Stimulated activated CD4-positive, alpha-beta T cell treated with anti-CD3 and anti-CD28 coated beads, Interleukin-1b, Interleukin-23, amount 100 ng/mL, for 48 hours (primary cell): Measurements from ENCODE around the gene LRBA.

Experiments
- DNase-seq: peaks from one replicate; pipeline ENCODE4 v3.0.0-alpha.2; 2020

The LRBA gene

GRCh38 chr4:150289881-150290280, 725.2 kb downstream of the LRBA start:
- DNase-seq = no peak

GRCh38 chr4:150289198-150289597, 725.9 kb downstream of the LRBA start:
- DNase-seq = no peak

DNA sequence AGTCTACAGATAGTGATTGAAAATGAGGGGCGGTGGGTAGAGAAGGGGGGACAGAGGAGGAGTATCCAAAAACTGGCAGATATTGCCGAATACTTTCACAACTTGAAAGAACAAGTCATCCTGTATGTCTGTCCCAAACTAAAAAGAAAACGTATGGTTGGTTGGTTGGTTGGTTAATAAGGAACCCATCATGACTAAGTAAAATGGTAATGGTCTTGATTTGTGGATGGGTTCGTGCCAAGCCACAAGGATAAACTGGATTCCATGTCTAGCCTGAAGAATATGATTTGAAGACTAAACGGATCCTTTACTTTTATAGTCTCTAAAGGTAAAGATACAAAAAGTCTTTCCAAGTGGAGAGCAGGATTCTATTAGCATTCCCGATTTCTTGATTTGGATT, 728.4 kb downstream of the LRBA start:
- no peak for DNase-seq

GRCh38 chr4:150283689-150284088, 731.4 kb downstream of the LRBA start:
- no peak for DNase-seq

DNA sequence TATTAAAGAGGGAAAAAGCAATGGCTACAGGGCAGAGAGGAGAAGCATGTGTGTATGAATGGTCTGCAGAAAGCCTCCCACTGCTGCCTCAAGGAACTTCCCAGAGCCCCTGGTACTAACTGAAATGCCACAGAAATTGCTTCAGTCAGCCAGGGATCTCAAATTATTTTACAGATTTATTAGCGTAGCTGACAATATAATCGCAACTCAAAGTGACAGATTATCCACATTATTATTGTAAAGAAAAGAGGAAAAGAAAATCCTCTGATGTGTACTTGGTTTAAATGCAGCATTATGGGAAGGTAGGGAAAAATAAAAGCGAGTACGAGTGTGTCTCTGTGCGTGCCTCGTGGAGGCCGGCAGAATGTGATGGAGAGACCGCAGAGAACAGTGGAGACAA, 734.1 kb downstream of the LRBA start:
- no peak for DNase-seq

DNA sequence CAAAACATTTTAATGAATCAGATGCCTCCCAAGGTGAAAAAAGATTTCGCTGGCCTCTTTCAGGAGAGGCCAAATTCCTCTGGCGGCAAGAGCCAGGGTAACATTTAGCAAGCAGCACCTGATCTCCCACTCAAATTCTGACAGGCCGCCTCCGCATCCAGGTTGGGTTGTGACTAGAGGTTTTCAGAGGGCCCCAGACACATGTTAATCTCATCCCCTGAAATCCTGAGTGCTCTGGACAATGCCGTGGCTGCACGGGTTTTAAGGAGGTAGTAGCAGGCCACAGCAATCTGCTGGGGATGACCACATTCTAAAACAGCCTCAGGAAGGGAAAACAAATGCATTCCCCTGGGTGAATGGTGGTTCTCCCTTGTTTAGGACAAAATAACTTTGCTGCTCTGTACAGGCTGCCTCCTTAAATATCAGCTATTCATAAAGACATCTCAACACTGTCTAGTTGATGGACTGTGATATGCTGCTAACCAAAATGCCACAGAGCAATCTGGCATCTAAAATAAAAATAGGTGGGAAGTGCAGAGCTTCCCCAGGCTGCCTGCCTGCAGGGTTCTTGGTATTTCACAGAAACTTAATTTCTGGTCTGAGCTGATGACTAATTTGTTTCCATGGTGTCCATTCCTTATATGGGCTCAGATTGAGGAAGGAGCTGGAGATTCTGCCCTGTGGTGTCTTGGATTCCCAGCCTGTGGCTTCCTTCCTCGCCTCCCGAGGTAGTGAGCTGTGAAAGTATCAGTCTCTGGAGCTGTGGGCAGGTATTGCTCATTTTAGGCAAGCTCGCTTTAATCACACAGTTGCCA, 734.8 kb downstream of the LRBA start:
- DNase-seq = no peak

GRCh38 chr4:150278206-150278605, 736.9 kb downstream of the LRBA start:
- no peak for DNase-seq

GRCh38 chr4:150268444-150268843, 746.6 kb downstream of the LRBA start:
- DNase-seq = no peak

DNA sequence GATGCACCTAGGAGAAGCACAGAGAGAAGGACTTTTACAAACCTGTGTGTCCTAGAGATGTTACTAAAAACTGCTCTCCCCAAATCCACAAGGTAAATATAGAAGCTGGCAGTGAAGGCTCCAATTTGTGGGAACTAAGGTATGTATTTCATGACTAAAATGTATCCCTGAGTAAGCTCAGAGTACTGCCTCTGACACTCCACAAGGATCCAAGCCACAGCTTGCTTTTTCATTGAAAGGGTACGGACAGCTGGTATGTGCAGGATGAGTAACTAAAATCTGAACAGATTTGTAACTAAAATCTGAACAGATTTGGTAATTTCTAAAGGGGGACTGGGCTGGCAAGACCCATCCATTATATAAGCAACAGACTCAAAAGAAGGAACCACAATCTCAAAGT, 749.3 kb downstream of the LRBA start:
- DNase-seq = no peak

GRCh38 chr4:150264595-150265161, 750.4 kb downstream of the LRBA start:
- no peak for DNase-seq

DNA sequence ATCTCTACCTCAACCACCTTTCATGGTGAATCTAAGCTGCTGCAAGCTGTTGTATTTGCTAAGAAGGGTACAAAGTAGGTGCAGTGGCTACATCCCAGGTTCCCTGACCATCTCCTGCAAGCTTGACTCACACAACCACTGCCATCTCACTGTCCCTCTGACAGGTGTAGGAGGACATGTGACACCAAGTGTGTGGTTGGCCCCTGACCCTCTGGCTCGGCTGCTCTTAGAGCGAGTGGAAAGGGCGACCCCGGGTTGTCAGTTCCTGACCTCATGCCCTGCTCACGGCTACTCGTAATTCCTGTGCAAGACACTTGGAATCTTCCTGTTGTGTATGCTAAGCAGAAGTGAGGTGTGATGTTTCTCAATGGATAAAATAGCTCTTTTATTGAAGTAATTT, 752.5 kb downstream of the LRBA start:
- DNase-seq = no peak

- DNase-seq = no peak
Measured at GRCh38 chr4:150261571-150261970, 753.5 kb downstream of the LRBA start.

GRCh38 chr4:150259861-150260567, 755.1 kb downstream of the LRBA start:
- DNase-seq = no peak

DNA sequence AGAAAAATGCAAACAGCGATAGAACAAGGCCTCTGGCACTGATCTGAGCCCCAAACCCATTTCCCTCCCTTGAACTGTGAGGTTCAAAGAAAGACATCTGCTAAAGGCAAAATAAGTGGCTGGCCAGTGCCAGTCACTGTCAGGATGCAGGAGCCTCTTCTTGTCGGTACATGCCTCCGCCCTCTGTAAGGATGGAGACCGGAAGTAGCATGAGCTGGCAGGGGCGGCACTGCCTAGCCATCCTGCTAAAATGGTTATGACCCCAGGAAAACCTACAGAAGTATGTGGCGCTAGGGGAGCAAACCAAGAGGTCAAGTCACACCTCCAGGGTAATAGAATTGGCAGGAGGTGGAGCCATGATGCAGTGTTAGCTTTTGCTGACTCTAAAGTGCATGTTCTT, 756.5 kb downstream of the LRBA start:
- DNase-seq = no peak

DNA sequence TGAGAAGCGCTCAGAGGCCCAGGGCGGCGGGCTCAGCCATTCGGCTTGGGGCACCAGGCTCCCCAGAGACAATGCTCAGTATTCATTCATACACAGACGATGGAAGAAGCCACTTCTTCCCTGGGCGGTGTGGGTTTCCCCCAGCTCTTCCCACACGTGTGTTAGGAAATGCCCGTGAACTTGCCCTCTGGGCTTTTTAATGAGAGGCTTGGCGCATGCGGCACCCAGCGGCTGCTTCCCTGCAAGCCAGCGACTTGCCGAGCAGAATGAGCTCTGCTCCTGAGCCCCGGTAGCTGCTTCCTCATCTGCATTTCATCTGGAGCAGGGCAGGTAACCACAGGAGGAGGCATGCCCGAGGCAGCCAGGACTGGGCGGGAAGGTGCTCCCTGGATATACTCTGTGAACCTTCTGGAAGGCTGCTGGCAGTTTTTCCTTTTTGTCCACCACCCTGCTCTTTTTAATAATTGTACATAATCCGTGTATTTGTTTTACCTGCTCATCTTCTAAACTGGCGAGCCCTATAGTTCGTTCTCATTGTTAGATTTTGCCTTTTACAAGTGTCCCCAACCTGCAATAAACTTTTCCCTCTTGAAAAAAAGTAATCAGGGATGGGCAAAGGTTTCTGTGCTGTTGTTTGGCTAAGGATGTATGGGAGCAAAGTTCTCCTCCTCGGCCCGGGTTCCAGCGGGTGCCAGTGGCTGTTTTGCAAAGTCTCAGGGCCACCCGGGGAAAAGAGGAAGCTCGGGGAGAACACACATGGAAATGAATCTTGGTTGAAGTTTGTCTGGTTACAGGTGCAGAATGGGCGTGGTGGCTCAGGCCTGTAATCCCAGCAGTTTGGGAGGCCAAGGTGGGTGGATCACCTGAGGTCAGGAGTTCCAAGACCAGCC, 758.0 kb downstream of the LRBA start:
- no peak for DNase-seq

GRCh38 chr4:150256225-150256620, 758.9 kb downstream of the LRBA start:
- DNase-seq = no peak

DNA sequence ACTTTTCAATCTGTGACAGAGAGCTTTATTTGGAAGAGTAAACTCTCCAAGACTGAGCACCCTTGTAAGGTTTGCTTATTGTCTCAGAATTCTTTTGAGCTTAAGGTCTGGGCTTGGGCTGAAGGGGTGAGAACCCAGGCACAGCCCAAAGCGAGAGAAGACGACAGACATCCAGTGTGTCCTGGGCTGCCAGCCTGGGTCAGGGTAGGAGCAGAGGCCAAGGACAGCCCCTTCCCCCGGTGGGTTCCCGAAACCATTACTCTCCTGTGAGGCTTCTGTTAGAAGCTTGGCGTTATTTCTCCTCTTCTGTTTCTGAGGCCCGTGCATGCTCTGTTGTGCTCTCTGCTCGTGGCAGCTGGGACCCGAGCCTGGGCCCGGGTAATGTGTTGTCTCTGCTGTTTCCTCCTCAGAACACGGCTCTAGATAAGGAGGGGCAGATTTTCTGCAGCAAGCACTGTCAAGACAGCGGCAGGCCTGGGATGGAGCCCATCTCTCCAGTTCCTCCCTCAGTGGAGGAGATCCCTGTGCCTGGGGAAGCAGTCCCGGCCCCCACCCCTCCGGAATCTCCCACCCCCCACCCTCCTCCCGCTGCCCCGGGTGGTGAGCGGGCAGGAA, 759.4 kb downstream of the LRBA start:
- DNase-seq = no peak

DNA sequence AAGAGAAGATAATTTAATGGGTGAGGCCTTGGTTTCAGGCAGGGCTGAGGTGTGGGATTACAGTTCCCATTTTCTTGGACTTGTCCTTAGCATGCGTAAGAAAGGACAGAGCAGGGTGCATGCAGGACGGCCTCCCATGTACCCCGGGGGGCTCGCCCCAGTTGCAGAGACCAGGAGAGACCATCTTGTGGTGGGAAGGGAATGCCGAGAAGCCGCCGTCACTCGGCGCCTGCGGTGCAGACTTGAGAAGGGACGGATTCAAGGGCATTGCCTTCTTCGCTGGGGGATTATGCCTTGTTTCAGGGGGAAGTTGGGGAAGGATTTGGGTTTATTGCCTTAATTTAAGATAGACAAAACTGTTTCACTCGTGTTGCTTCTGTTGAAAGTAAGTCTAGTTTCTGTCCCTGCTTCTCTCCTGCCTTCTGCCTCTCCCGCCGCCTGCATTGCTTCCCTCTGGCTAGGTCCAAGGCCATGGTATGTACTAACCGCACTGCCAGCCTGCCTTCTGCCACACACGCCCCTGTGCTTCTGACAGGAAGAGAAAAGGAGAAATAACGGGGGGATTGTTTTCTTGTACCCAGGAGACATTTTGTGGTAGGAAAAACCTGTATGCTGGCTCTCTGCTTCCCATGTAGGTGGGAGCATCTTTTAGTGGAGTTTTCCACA, 761.0 kb downstream of the LRBA start:
- no peak for DNase-seq

GRCh38 chr4:150253416-150253815, 761.7 kb downstream of the LRBA start:
- DNase-seq = no peak

DNA sequence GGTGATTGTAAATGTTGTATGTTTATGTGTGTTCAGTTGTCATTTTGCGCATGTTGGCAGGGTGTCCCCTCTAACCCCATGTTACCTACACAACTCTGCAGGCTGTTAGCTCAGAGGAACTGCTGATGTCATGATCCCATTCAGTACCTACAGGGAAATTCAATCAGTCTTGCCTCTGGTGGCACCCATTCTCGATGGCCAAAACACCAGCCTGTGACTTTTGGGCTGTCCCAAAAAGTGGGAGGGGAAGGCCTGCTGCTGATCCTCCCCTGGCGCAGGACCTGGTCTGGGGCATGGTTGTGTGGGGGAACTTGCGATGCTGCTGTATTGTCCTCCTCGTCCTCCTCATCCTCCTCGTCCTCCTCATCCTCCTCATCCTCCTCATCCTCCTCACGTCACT, 762.3 kb downstream of the LRBA start:
- no peak for DNase-seq

- no peak for DNase-seq
Measured at GRCh38 chr4:150252306-150252705, 762.8 kb downstream of the LRBA start.

GRCh38 chr4:150251752-150252190, 763.3 kb downstream of the LRBA start:
- DNase-seq = no peak
